GM10248 (cell line): ENCODE data around the gene INPP4A.
A peak's percentile ranks its signal among the peaks of the same experiment; 100 is the strongest.

Source experiments
- CTCF ChIA-PET: fragments of 300-600 bp; sonication (Branson Sonifier 250); formaldehyde crosslinking; extraction: SDS; loops from one replicate; lab custom pipeline; 2021; ENCODE audit warnings: antibody characterized with exemption; lab: Yijun Ruan, JAX
- POLR2A ChIA-PET: fragments of 350-650 bp; sonication (Branson Sonifier 250); formaldehyde crosslinking; extraction: SDS; loops from one replicate; lab custom pipeline; 2020; ENCODE audit warnings: antibody characterized with exemption; lab: Yijun Ruan, JAX
- DNase-seq: peaks from one replicate; pipeline ENCODE4 v3.0.0; 2012; ENCODE audit errors: extremely low spot score
- TF ChIP-seq, protein P1 (sequence below): IDR thresholded peaks from 2 replicates; pipeline ENCODE4 v1.5.1; 2012; ENCODE audit warnings: mild to moderate bottlenecking, low read depth; ENCODE audit errors: extremely low read depth, missing control alignments, control extremely low read depth

Gene INPP4A

DNA sequence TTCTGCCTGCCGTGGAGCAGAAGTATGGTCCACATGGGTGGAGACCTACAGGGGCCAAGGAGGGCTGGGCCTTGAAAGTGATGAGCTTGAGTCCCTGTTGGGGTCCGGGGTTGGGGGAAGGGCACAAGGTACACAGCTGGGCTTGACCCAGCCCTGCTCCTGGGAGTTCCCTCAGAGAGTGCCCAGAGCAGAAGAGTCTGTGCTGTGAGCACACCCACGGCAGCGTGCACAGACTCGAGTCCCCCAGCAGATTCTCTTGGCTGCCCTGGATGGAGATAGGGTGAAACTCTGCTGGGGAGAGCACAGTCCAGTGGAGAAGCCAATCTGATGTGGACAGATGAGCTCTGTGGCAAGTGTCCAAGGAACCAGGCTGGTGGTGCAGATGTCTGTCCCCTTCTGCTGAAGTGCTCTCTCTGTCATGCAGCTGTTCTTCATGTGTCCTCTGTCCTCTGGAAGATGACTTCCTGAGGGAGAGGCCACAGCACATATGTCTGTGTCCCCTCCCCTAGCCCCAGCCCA lies 27.5 kb downstream of the INPP4A start:
- CTCF ChIA-PET = interaction anchor here (1.3 to 4.0 kb wide), 5 partner anchors 9 to 85 kb away, joined by 3 to 32 read pairs (median 21); no protein-coding TSS in a partner anchor
- POLR2A ChIA-PET = interaction anchor here (1.7 kb wide), 1 partner anchor 8 kb away, joined by 4 read pairs; no protein-coding TSS in a partner anchor
- TF ChIP-seq, protein P1, sequence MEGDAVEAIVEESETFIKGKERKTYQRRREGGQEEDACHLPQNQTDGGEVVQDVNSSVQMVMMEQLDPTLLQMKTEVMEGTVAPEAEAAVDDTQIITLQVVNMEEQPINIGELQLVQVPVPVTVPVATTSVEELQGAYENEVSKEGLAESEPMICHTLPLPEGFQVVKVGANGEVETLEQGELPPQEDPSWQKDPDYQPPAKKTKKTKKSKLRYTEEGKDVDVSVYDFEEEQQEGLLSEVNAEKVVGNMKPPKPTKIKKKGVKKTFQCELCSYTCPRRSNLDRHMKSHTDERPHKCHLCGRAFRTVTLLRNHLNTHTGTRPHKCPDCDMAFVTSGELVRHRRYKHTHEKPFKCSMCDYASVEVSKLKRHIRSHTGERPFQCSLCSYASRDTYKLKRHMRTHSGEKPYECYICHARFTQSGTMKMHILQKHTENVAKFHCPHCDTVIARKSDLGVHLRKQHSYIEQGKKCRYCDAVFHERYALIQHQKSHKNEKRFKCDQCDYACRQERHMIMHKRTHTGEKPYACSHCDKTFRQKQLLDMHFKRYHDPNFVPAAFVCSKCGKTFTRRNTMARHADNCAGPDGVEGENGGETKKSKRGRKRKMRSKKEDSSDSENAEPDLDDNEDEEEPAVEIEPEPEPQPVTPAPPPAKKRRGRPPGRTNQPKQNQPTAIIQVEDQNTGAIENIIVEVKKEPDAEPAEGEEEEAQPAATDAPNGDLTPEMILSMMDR = no peak
- no peak for DNase-seq

DNA sequence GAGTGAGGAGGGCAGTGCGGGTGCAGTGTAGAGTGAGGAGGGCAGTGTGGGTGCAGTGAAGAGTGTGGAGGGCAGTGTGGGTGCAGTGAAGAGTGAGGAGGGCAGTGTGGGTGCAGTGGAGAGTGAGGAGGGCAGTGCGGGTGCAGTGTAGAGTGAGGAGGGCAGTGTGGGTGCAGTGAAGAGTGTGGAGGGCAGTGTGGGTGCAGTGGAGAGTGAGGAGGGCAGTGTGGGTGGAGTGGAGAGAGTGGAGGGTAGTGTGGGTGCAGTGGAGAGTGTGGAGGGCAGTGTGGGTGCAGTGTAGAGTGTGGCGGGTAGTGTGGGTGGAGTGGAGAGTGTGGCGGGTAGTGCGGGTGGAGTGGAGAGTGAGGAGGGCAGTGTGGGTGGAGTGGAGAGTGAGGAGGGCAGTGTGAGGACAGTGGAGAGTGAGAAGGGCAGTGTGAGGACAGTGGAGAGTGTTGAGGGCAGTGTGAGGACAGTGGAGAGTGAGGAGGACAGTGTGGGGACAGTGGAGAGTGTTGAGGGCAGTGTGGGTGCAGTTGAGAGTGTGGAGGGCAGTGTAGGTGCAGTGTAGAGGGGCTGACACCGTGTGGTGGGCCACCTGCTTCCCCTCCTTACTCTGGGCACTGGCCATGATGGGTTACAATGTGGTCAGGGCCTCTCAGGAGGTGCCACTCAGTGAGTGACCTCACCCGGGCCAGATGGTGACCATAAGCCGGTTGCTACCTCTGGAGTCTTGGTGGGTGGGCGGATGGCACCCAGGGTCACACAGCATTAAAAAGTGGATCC lies 28.5 kb downstream of the INPP4A start:
- no peak for DNase-seq
- ChIA-PET CTCF (interaction anchor here (1.3 to 4.0 kb wide), 6 partner anchors 8 to 84 kb away, joined by 3 to 35 read pairs (median 24); no protein-coding TSS in a partner anchor), POLR2A (interaction anchor here (1.7 to 3.9 kb wide), 2 partner anchors 8 to 9 kb away, joined by 4 to 16 read pairs; no protein-coding TSS in a partner anchor)
- TF ChIP-seq, protein P1 = no peak

DNA sequence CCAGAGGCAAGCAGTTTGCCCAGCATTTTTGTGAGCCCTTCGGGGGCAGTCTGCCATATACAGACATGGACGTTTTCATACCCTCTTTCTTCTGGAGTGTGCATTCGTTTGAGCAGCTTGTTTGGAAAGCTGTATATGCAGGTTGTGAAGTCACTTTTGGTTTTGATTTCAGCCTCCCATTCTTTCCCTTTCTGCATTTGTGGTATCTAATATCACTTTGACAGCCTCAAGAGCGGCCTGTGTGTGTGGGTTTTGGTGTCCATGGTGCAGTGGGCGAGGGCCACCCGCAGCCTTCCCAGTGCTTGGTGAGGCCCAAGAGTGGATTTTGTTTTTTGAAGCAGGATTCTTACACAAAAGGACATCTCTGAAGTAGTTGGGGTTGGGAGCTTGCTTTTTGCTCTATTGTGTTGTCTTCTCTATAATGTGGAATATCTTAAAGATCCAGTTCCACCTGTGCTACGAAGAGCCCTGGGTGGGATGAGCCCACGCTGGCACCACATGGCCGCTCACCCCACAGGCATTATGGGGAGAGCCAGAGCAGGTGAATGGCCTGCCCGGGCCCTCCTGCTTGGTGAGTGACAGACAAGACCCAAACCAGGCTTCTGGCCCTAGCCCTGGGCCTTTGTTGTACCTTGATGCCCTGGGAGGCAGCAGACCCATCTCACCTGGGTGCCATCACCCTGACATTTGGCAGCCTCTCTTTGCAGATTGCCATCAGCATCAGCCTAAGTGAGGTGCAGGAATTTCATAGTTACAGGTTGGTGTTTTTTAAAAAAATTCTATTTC lies 29.5 kb downstream of the INPP4A start:
- ChIA-PET CTCF (interaction anchor here (1.7 to 3.3 kb wide), 2 partner anchors 10 to 13 kb away, joined by 11 to 35 read pairs; no protein-coding TSS in a partner anchor), POLR2A (interaction anchor here (1.8 to 3.9 kb wide), 2 partner anchors 9 to 13 kb away, joined by 6 to 16 read pairs; no protein-coding TSS in a partner anchor)
- TF ChIP-seq, protein P1 = no peak
- peak; percentile 52 for DNase-seq

DNA sequence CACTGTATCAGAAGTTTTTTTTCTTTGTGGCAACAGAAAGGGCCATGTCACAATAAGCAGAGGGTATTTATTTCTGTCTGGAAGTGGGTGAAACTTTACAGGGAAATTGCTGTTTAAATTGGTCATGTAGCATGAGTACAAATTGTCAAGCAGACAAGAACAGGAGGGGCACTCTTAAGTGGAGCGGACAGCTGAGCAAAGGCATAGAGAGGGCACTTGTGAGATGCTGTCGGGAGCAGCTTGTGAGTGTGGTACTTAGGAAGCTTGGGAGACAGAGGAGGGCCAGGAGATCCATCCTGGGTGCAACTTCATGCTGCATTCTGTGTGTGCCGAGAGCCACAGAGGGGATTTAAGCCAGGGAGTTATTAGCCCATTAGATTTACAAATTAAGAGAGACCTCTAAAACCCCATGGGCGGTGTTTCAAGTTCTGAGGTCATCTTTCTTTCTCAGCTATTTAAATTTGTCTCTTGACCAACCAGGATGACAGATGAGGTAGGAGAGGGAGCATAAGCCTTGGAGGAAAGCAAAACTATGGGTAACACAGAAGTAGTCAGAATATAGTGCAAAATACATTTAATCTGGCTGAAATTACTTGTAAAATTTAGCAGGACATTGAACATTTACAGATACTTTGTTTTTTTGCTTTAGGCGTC lies 30.4 kb downstream of the INPP4A start:
- CTCF ChIA-PET = interaction anchor here (0.8 to 3.3 kb wide), 4 partner anchors 11 to 21 kb away, joined by 3 to 35 read pairs (median 11); no protein-coding TSS in a partner anchor

DNA sequence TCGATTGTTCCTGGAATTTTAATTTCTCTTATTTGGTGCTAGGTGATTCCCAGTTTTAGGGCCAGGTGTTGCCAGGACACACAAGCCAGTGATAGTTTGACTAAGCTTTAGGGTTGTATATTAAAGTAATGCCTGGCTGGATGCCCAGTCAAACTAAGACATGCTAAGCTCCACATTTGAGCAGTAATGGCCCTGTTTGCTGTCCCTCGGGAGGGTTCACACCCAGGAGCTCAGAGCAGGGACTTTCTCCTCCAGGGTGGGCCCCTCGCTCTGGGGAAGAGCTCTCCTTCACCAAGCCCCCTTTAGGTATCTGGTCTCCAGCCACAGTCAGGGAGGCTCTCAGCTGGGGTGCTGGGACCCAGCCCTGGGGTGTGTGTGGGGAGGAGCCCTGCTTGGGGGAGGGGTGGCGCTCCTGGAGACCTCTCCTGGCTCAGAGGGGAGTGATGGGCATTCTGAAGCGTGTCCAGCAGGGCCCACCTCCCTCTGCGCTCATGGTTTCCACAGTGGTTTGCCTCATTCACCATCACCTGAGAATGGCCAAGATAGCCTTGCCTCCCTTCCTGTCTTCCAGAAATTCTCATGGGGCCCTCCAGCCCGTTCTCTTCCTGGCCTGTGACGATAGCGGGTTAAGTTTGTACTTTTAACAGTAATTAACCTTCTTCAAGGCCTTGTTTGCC lies 31.7 kb downstream of the INPP4A start:
- TF ChIP-seq, protein P1 = no peak
- peak; percentile 55 for DNase-seq
- ChIA-PET CTCF (interaction anchor here (0.8 to 3.3 kb wide), 5 partner anchors 10 to 17 kb away, joined by 4 to 35 read pairs (median 5); no protein-coding TSS in a partner anchor), POLR2A (interaction anchor here (0.7 to 3.9 kb wide), 5 partner anchors 8 to 65 kb away, joined by 3 to 16 read pairs (median 5); no protein-coding TSS in a partner anchor)

More for the DNA sequence above, 30.4 kb downstream of the INPP4A start:
- POLR2A ChIA-PET = interaction anchor here (1.8 to 3.9 kb wide), 2 partner anchors 10 to 13 kb away, joined by 6 to 16 read pairs; no protein-coding TSS in a partner anchor
- DNase-seq = no peak
- TF ChIP-seq, protein P1 = no peak
